Heart right ventricle (tissue), 16 donors: ENCODE data around the gene PLCB1. TPM values are rescaled to one million over a fixed set of nuclear protein-coding genes. Genes with fewer than 3 reads are reported as not detected.

Source experiments
- ATAC-seq, 8 donors: fragments of 200-7000 bp; cut with Tn5 transposase; one replicate each; pipeline ENCODE4 v1.9.1; 2020; ENCODE audit warnings: mild to moderate bottlenecking in 8 of 8, moderate library complexity in 8 of 8, moderate number of reproducible peaks in 1 of 8
- DNase-seq, 2 donors: peaks; one replicate each; pipeline ENCODE4 v3.0.0-alpha.2; 2020
- H3K27ac ChIP-seq, 10 donors: fragments of 200-600 bp; sonication (generic) in 2 of 10; one replicate each; pipeline versions ENCODE4 v1.5.0 to v1.8.0; 2020 to 2022; ENCODE audit warnings: mild to moderate bottlenecking in 3 of 10
- H3K27me3 ChIP-seq, 7 donors: fragments of 200-600 bp; one replicate each; pipeline ENCODE4 v1.8.0; 2021 to 2022; ENCODE audit warnings: mild to moderate bottlenecking in 2 of 7
- H3K36me3 ChIP-seq, 9 donors: fragments of 200-600 bp; sonication (generic) in 1 of 9; one replicate each; pipeline versions ENCODE4 v1.5.0 to v1.8.0; 2020 to 2022; ENCODE audit warnings: mild to moderate bottlenecking in 2 of 9
- H3K4me1 ChIP-seq, 9 donors: fragments of 200-600 bp; sonication (generic) in 1 of 9; one replicate each; pipeline versions ENCODE4 v1.5.0 to v1.8.0; 2020 to 2022; ENCODE audit warnings: mild to moderate bottlenecking in 4 of 9
- H3K4me3 ChIP-seq, 10 donors: fragments of 200-600 bp; sonication (generic) in 2 of 10; one replicate each; pipeline versions ENCODE4 v1.5.0 to v1.8.0; 2020 to 2022; ENCODE audit warnings: mild to moderate bottlenecking in 7 of 10, moderate library complexity in 2 of 10
- H3K9me3 ChIP-seq, 11 donors: fragments of 200-600 bp in 10 of 11; sonication (generic) in 2 of 11; one replicate each; pipeline versions ENCODE4 v1.5.0 to v1.8.0; 2013 to 2022; ENCODE audit warnings: mild to moderate bottlenecking in 2 of 11, control low read depth in 1 of 11, moderate library complexity in 1 of 11
- WGBS, 2 donors: extraction: QIAGEN DNeasy Blood & Tissue Kit; methylation state at CpG; one replicate each; pipeline ENCODE4 v1.1.7; 2013; ENCODE audit warnings: inconsistent platforms in 1 of 2; 5-methylcytosine and 5-hydroxymethylcytosine counted together
- intact Hi-C, 10 donors: fragments of 100-400 bp; cut with DNase I; formaldehyde crosslinking; loops; one replicate each; pipeline versions ENCODE4 v1.11.1 to v1.14.2; 2022
- polyA plus RNA-seq, 2 donors: library from polyadenylated mRNA; stranded (reverse); fragments of 200-250 nt; gene quantifications; one replicate each; pipeline ENCODE4 v1.2.3, GENCODE V29; 2013
- total RNA-seq, 10 donors: library from RNA; stranded (reverse); fragmentation: NEBNext Ultra II Directional in 3 of 10; extraction: Animal tissue kit (Norgen Biotek cat#: 25700) in 3 of 10; gene quantifications; one replicate each; pipeline versions ENCODE4 v1.2.1 to v1.2.4, GENCODE V29; 2021 to 2023
- TF ChIP-seq, protein P1 (sequence below), 9 donors: fragments of 200-600 bp; sonication (generic) in 2 of 9; IDR thresholded peaks; one replicate each; pipeline versions ENCODE4 v1.5.0 to v1.8.0; 2021 to 2022; ENCODE audit warnings: antibody characterized with exemption in 9 of 9, mild to moderate bottlenecking in 5 of 9, moderate library complexity in 1 of 9
- donor health status: Arrhythmogenic right ventricular cardiomyopathy.
- donor health status: ischemic (EF 13 %, LVEDD 7.1; RV severe dilation, severe dysfunction).
- donor health status: healthy with polysubstance abuse.
- donor health status: DM: no; HTN: yes; CAD: no.
- donor health status: DM: no; HTN: no; CAD: no.
- donor health status: ischemic (EF 25% LVEDD 6.9; RV normal size, moderate dysfunction).
- donor health status: ischemic (EF 25% LVEDD 5.7; RV mildly dilated, moderate dysfunction).
- donor health status: healthy.
- donor health status: DM: yes; HTN: yes; CAD: no.
- donor health status: Ischemic cardiomyopathy.
- donor health status: ischemic (EF 35%, LVEDD 5.7; RV mildly dilated, moderate dysfunction).
- donor health status: nonischemic (EF 11% LVEDD 7.7; RV severe dilation, severe dysfunction).
- donor health status: DM: yes; HTN: yes; CAD: no.
- donor health status: PGD.
- donor health status: ischemic (EF 29% LVEDD 5.4; RV normal size, mild dysfunction).
- donor health status: nonischemic (EF 23%, LVEDD 6.1; RV moderate dilation, normal function).

PLCB1 gene
- total and polyA plus RNA-seq, 12 donors: 2.2 to 12.7 (median 7.1) TPM

DNA sequence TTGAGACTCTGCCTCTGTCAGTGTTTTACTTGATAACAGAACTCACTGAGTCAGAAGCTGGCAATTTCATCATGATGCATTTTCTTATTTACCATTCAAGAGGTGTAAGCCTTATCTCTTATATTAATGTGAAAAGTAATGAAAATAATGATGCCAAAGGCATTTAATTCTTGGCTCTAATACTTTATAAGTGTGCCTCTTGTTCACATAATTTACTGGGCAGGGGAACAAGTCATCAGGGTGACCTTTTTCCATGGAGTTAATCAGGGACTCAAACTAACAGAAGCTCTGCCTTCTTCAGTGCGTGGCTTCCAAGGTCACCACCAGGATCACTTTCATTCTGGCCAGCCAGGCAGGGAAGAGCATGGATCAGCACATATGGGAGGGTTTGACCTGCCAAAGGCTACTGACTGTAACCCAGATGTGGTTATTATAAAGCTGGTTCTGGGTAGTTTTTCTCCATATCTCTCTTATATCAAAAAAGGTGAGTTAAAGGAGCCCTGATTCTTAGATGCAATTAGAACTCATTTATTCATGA is 5.2 kb upstream of the PLCB1 start:
- TF ChIP-seq, protein P1, sequence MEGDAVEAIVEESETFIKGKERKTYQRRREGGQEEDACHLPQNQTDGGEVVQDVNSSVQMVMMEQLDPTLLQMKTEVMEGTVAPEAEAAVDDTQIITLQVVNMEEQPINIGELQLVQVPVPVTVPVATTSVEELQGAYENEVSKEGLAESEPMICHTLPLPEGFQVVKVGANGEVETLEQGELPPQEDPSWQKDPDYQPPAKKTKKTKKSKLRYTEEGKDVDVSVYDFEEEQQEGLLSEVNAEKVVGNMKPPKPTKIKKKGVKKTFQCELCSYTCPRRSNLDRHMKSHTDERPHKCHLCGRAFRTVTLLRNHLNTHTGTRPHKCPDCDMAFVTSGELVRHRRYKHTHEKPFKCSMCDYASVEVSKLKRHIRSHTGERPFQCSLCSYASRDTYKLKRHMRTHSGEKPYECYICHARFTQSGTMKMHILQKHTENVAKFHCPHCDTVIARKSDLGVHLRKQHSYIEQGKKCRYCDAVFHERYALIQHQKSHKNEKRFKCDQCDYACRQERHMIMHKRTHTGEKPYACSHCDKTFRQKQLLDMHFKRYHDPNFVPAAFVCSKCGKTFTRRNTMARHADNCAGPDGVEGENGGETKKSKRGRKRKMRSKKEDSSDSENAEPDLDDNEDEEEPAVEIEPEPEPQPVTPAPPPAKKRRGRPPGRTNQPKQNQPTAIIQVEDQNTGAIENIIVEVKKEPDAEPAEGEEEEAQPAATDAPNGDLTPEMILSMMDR (IDR thresholded peaks at IDR 0.05): no peak
- peaks cover 0 to 4% (median 0%) of the 10 kb centered on the region in 7 donors for H3K27me3 ChIP-seq
- no peaks in the 10 kb centered on the region for H3K36me3 ChIP-seq
- intact Hi-C loops: loop anchor here in 3 of 10 donors (2.0 to 10.0 kb wide), 4 partner anchors 62 to 262 kb away; no protein-coding TSS in a partner anchor
- peaks cover 0 to 11% (median 6%) of the 10 kb centered on the region in 9 donors for H3K4me1 ChIP-seq
- no peak overlapping the region for H3K4me3 ChIP-seq
- H3K27ac ChIP-seq: no peak overlapping the region
- DNase-seq (no peak), ATAC-seq (no peak)
- H3K9me3 ChIP-seq: no peaks in the 10 kb centered on the region
- 58 to 61% methylated on average over 1 of the region's 1 CpG for WGBS, 2 donors

DNA sequence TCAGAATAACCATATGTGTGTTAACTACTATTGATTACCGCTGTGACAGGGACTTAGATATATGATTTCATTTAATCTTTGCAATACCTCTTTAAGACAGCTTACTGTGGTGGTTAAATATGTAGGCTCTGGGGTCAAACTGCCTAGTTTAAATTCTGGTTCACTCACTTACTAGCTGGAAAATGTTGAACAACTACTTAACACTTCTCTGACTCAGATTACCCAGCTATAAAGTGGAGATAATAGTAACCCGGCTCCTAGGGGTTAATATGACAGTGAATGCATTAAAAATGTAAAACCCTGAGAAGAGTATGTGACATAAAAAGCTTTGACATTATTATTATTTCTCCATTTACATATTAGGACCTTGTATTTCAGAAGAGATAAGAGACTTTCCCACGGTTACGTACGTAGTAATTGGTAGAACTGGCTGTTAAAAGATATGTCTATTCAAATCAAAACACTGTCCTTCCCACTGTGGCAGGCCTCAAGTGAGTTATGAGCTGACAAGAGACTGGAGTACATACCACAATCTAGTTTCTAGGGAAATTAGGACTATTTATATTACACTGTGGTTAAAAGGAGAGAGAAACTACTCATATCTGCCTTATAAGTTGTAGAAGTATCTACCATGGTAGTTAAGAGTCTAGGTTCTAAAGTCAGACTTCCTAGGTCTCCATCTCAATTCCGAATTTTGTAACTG is 4.4 kb upstream of the PLCB1 start:
- intact Hi-C loops: loop anchor here in 3 of 10 donors (2.0 to 10.0 kb wide), 4 partner anchors 63 to 261 kb away; no protein-coding TSS in a partner anchor
- H3K4me1 ChIP-seq: peaks cover 0 to 13% (median 6%) of the 10 kb centered on the region in 9 donors

DNA sequence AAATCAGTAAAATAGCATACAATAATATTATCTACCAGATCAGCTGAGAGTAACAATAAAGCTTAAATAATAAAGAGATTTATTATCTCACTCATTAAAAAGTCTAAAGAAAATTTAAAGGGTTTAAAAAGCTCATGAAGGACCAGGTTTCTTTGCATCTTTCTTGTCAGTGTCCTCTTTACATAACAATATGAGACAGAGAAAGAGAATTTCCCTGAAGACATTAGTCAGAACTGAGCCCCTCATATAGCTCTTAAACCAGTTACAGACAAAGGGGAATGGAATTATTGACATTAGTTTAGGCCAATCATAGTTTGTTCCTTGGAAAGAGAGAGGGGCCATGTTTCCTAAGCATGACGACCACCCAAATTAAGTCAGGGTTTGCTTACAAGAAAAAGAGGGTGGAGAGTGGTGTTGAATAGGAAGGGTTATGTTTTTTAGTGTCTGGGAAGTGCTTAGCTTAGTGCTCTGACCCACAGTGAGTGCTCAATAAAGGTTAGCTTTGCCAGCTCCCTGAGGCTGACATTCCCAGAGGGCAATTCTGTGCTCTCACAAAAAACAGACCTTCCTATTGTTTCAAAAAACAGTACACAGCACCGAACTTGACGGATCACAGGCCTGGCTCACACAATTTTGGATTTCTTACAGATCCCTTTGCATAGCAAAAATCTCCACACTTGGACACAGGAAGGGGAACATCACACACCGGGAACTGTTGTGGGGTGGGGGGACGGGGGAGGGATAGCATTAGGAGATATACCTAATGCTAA is 3.6 kb upstream of the PLCB1 start:
- Histone ChIP-seq H3K36me3 (no peaks in the 10 kb centered on the region), H3K27me3 (peaks cover 0 to 15% (median 0%) of the 10 kb centered on the region in 7 donors), H3K27ac (no peak overlapping the region), H3K9me3 (no peaks in the 10 kb centered on the region), H3K4me3 (no peak overlapping the region), H3K4me1 (peaks cover 0 to 21% (median 6%) of the 10 kb centered on the region in 9 donors)
- WGBS, 2 donors: 64 to 65% methylated on average over 5 of the region's 5 CpGs
- TF ChIP-seq, protein P1 (IDR thresholded peaks at IDR 0.05): no peak
- intact Hi-C loops: loop anchor here in 3 of 10 donors (5.0 to 10.0 kb wide), 3 partner anchors 64 to 84 kb away; no protein-coding TSS in a partner anchor
- DNase-seq: no peak
- ATAC-seq: no peak

More for the DNA sequence above, 4.4 kb upstream of the PLCB1 start:
- Histone ChIP-seq H3K27ac (no peak overlapping the region), H3K36me3 (no peaks in the 10 kb centered on the region), H3K9me3 (no peaks in the 10 kb centered on the region), H3K4me3 (no peak overlapping the region), H3K27me3 (peaks cover 0 to 7% (median 0%) of the 10 kb centered on the region in 7 donors)
- 73 to 82% methylated on average over 6 of the region's 6 CpGs for WGBS, 2 donors
- DNase-seq: no peak
- no peak for ATAC-seq
- TF ChIP-seq, protein P1 (IDR thresholded peaks at IDR 0.05): no peak
